Inflammatory macrophage treated with lipopolysaccharide for 1 hour (primary cell): ENCODE data around the gene CHSY1.
A peak's percentile ranks its signal among the peaks of the same experiment; 100 is the strongest.
"Not testable (repeated sequence)": the region's sequence is repeated elsewhere in the genome, so short reads cannot be mapped to it uniquely, and the experiment has no call there.

ENCODE experiments used
- DNase-seq, 2 donors: peaks; one replicate each; pipeline ENCODE4 v3.0.0-alpha.2; 2020 to 2022

Gene CHSY1

DNA sequence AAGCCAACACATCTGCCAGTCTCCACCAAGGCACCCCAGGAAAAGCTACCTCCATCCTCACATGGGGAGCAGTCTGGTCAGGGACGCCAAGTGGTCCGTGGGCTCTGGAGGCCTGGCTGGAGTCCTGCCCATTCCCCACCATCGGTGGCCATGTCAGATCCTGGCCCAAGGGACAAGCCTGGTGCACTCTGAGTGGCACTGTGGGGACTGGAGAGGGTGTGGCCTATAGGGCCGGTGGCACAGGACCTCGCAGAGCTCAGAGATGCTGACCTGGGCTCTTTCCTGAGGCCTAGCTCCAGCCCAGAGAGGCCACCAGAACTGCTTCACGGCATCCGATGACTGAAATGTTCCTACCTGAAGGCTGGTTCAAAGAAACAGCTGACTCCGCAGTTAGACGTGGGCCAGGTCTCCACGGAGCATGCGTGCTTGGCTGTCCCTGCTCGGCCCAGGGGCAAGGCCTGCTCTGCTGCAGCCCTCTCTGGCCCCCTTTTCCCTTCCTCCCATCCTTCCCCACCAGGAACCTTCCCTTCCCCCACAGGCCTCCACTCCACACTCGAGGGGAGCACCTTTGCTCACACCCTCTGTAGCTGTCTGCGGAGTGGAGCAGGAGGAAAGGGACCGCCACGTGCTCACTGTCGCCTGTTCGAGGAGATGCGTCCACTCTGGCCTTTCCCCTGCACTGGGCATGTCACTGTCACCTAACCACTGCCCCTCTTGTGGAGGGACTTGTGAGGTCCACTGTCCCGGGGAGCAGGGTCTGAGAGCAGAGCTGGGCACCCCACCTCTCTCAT lies 119.3 kb downstream of the CHSY1 start:
- DNase-seq = no peak

DNA sequence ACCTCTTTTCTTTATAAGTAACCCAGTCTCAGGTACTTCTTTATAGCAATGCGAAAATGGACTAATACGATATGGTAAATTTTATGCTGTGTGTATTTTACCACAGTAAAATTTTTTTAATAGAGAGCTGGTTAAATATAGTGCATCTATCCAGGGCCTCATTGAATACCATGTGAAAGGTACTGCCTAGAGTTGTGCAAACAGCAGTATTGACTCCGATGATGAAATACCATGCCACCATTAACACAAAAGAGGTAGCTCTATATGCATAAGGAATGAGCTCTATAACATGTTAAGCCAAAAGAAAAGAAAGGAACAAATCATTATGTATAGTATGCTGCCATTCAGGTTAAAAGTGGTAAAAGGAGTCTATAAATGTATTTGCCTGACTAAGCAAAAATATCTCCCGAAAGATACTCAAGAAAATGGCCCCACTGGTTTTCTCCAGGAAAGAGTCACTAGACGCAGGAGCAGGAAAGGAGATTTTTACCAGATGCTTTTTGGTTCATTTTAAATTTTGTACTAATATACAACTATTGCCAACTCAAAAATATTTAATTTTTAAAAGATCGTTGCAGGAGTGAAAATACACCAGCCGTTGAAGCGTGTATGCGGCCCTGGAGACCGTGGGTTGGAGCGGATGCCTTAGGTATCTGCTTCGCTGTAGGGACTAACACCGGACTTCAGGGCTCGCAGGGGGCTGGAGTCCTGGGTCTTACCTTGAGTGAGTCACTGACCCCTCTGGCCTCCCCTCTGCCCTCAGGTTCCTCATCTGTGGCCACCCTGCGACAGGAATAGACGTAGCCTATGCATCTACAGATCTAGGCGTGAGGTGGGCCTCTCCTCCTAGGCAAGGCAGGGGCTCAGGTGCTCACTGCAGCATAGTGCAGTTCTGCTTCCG lies 120.1 kb downstream of the CHSY1 start:
- no peak for DNase-seq

DNA sequence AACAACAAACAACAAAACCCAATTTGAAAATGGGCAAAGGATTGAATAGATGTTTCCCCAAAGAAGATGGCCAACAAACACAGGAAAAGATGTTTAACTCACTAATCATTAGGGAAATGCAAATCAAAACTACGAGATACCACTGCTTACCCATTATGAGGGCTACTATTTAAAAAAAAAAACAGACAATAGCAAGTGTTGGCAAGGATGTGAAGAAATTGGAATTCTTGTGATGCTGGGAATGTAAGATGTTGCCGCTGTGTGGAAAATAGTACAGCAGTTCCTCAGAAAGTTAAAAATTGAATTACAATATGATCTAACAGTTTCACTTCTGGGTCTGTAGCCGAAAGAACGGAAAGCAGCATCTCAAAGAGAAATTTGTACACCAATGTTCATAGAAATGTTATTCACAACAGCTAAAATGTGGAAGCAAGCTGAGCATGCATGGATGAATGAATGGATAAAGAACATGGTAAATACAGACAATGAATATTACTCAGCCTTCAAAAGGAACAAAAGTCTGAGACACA lies 121.9 kb downstream of the CHSY1 start:
- DNase-seq = peak in 1 of 2 donors; percentile 18

DNA sequence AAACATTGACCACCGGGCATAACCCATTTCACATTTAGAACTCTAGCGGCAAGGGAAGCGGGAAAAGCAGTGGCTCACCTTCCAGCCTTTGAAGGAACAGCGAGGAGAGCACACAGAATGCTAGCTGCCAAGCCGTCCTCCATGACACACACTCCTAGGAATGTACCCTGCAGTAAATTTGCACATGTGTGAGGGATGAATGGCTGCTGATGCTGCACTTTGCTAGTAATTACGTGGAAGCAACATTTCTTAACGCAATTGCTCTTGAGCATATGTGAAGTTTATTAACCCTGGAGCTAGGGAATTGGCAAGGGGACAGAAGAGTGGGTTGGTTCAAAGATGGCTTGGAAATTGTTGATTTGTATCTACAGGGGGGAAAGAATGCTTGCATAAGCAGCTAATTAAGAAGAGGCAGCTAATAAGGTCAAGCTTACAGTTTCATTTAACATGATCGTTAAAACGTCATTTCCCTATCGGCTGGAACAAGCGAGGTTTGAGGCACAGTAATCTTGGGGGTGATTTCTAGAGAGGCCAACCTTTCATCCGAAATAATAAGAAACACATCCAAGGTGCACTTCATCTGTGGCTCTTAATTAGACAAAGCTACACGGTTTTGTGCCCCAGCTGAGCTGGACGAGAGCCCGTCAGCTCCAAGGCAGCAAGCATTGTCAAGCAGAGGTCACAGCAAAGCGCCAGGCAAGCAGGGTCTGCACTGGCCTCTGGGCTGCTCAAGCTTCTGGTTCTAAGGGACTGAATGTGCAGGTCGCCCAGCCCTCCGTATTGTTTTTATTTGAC lies 123.4 kb downstream of the CHSY1 start:
- no peak for DNase-seq

DNA sequence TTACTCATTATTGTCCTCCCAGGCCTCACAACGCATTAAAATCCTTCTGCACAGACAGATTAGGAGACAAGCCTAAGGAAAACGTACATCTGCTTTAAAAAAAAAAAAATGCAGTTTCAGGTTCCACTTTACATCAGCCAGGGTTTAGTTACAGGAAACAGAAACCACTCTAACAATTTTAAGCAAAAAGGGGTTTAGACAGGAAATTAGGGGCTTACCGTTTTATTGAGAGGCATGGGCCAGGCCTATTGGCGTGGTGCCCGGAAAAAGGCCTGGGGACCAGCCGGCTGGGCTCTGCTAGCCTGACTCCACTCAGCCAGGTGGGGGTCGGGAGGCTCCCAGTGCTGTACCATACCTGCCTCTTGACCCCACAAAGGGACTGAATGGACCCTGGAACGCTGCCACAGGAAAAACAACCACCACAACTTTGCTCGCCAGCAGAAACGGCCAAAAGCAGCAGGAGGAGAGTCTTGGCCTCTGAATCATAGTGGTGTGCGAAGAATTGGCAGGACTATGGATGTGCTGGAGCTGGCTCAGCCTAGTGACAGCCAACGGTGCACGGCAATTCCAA lies 124.3 kb downstream of the CHSY1 start:
- peak in 1 of 2 donors; percentile 27 for DNase-seq

DNA sequence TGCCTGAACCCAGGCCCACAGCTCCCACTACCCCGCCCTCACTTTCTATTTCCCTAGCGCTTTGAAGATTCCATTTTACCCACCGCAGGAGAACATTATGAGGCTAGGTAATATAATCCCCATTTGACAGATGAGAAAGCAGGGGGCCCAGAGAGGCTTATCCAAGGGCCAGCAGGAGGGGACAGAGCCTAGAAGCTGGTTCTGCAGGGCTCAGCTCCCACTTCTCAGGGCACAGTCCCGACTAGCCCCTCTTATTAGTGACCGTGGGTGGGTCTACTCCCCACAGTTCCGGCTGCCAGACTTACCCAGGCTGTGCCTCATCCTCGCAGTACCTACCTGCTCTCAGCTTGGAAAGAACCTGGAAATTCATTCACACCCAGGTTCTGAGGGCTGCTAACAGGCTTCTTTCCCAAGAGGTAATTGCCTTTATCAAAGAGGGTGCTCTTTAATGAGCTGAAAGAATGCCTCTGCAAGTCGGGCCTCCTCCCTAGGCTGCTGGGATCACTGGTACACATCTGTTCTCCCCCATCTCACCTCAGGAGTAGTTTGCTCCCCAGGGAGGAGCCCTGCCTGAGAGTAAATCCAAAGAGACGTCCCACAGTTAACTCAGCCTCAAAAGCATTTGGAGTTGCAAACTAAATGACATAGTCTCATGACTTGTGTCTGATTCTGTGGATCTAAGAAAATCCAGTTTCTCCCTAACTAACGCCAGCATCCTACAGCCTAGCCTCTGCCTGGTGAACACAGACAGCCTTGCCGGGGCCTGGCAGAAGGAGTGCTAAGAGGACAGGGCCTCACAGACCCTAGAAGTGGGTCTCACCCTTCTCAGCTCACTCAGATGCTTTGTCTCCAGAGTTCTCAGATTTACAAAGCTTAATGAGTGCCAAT lies 125.0 kb downstream of the CHSY1 start:
- DNase-seq = no peak

DNA sequence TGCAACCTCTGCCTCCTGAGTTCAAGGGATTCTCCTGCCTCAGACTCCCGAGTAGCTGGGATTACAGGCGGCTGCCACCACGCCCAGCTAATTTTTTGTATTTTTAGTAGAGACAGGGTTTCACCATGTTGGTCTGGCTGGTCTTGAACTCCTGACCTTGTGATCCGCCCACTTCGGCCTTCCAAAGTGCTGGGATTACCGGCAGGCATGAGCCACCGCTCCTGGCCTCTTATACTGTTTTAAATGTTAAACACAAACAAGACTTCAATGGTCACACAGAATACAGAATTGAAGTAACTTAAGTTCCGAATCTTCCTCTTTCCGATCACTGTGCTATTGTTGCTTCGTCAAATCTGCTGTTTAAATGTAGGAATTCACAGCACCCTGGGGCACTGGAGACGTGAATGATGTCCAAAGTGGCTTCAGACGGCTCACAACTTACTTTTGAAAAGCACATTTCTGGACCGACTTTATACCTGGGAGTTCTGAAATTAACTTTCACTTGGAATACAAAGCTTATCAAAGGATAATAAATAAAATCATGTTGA lies 125.9 kb downstream of the CHSY1 start:
- not testable (repeated sequence) for DNase-seq
